ENCODE results near the gene DOK3.

DOK3 gene

DNA sequence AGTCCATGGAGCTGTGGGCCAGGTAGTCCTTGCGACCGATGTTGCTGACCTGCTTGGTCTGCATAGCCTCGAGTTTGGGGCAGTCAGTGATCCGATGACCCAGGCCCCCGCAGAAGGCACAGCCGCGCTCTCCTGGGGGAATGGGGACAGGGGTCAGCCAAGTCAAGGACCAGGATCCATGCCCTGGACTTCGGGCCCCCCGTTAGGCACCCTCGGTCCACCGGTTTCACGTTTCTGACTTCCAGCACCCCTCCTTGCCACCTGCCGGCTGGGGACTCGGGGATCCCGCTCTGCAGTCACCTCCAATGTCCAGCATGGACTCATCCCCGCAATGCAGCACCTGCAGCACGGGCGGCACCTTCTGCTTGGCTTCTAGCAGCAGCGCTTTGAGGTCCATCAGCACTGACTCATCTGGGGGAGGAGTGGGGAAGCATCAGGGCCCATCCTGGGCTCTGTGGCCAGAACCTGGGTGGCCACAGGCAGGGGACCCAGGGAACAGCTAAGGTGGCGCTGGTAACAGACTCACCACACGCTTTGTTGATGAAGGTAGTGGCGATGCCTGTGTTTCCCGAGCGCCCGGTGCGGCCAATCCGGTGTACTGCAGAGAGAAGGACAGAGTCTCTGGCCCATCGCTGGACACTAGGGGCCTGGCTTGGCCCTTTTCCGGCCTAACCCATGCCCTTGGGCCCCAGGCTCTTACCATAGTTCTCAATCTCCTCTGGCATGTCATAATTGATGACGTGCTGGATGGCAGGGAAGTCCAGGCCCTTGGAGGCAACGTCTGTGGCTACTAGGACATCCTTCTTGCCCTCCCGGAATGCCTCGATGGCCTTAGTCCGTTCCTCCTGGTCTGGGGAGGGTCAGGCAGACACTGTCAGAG, 2.4 kb upstream of the DOK3 start:
- no peak for DNase-seq

DNA sequence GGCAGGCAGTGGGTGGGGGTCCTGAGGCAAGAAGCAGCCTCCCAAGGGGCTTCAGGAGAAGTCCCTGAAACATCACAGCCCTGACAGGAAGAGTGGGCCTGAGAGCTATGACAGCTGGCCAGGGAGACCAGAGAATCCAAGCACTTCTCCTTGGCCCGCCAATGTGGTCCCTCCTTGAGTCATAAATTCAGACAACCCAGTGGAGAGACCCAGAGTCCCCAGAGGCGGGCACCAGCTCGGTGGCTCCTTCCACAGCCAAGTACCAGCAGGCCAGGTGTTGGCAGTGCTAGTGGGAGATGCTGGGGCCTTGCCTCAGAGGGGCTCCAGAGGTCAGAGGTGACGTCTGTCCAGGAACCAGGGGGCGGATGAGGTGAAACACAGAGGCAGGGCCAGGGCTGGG, 1.6 kb upstream of the DOK3 start:
- DNase-seq = no peak

- no peak for DNase-seq
Observed at GRCh38 chr5:177510567-177511053, 984 bp upstream of the DOK3 start.

DNA sequence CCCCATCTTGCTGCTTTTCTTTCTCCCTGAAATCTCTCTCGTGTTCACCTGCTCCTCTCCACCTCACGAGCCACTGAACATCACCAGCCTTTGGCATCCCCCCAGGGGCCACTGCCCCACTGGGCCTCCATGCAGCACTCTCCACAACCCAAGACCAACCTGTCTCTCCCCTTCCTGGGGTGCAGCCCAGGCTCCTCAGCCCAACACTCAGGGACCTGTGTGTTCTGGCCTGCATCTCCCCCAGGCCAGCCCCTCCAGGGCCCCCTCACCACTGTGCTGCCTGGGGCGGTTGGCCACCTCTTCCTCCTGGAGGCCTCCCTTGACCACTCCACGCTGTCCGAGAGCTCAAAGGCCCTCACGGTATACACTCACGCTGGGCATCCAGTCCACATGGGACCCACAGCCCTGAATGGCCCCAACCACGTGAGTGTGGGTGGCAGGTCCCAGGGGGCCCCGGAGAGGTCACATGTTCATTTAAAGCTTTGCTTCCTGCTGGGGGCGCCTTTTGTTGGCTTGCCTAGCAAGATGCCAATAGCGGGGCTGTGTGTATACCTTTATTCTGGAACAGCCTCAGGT, 453 bp upstream of the DOK3 start:
- DNase-seq = no peak

DNA sequence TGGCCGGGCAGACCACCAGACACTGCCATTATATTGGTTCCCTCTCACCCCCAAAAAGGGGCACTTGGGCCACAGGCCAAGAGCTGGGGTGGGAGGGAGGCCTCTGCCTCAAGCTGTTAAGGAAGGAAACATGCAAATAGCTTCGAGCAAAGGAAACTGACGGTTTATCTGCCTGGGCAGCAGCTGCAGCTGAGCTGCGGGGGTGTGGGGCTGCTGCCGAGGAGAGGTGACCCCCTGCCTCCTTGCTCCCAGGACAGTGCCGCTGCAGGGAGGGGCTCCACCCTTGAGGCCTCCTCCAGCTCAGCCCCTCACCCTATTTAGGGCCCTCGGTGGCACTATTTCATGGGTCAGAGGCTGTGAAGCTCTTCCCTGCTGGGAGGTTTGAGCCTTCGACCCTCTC, 789 bp downstream of the DOK3 start:
- no peak for DNase-seq

GRCh38 chr5:177508221-177508611, 1.4 kb downstream of the DOK3 start:
- DNase-seq = no peak

DNA sequence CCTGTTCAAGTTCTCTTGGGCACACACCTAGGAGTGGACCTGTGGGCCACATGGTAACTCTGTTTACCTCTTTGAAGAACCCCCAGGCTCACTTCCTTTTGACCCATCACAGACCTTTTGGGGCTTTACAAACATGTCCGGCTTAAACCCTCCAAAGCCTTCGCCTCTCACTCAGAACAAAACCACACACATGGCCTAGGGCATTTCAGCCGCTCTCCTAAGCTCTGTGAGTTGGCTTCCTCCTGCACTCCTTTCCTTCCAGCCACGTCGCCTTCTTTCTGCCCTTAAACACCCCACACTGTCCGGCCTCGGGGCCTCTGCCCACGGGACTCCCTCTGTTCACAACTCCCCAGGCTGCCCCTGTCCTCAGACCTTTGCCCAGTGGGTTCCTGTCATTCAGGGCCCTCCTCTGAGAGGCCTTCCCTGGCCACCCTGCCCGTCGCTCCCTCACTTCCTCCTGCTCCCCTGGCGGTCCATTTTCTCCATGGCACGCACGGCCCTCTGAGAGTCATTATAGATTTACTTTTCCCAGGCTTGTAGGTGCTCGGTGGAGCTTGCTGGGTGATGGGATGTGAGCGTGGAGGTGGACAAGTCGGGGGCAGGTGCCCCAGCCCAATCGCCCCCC, 1.9 kb downstream of the DOK3 start:
- no peak for DNase-seq

GRCh38 chr5:177507165-177507564, 2.5 kb downstream of the DOK3 start:
- no peak for DNase-seq

GRCh38 chr5:177505075-177505474, 4.6 kb downstream of the DOK3 start:
- DNase-seq = no peak

GRCh38 chr5:177504086-177505056, 5.3 kb downstream of the DOK3 start:
- DNase-seq = no peak

DNA sequence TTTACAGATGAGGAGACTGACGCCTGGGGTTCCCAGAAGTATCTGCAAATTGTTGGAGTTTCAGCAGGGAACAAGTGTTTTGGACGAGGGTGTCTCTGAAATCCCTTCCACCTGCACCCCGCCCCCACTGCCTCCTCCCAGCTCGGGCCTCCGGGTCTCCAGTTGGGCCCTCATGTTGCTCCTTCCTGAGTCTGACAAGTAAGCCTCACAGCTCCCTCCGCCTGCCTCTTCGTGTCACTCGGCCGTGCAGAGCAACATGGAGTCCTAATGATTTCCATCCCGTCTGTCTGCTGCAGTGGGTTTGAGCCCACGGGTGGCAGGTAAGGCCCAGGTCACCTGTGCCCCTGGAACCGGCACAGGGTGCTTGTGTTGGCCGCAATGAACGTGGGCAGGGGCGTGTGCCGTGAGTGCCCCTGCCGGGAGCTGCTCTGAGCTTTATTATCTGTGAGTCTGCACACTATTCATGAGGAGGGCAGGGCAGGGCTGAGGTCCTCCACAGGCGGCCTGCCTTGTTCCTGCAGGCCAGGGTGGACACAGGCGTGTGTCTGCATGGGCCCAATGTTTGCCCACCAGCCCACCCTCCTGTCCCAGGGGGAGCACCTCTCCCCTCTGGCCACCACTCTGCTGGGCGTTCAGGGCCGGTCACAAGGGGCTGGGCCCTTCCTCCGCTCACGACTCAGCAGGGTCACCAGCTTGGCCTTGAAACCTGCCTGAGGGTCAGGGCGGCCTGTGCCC, 6.1 kb downstream of the DOK3 start:
- no peak for DNase-seq

DNA sequence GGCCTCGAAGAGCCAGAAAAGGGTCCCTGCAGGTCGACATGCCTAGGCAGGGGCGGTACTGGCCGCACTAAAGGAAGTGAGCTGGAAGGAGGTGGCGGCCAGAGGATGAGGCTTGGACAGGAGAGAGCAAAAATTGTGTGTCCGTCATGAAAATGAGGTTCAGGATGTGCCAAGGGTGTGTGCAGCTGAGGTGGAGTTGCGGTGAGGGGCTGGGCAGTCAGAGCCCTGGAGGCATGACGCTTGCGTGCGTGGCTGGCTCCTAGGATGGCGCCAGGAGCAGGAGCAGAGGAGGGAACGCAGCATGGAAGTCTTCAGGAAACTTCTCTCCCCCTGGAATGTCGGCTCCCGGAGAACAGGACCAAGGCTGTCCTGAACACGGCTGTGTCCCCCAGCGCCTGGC, 6.7 kb downstream of the DOK3 start:
- no peak for DNase-seq

- DNase-seq = no peak
Observed at GRCh38 chr5:177501874-177502678, 7.5 kb downstream of the DOK3 start.

DNA sequence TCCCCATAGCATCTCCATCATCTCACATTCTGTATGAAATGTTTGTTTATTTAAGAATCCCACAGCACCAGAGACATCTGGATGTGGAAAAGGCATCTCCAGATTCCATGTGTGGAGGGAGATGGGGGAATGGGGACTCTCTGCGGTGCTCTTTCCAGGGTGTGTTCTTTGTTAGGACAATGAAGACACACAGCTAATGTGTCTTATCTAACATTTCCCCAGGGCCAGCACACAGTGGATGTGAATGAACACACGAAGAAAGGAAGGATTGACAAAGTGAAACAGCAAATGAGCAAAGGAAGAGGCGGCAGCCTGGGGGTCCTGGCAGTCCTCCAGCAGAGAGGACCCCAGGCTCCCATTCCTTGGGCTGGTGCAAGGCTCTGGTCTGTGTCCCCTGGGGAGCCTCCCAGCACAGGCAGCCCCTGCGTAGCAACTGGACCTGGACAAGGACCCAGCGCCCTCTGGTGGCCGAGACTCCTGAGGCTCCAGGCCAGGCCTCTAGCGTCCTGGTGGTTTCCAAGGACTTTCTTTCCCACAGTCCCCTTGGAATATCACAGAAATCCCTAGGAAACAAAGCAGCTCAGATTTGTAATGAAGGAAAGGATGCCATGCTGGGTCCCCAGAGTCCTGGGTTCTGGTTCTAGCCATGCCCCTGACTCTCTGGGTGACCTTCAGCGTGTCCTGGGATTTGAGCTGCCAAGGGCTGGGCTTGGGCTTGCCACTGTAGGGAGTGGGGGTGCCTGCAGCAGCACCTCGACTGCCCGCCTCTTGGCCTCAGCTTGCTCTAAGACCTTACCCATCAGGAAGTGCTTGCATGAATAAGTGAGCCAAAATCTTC, 8.7 kb downstream of the DOK3 start:
- peak; percentile 93 for DNase-seq

DNA sequence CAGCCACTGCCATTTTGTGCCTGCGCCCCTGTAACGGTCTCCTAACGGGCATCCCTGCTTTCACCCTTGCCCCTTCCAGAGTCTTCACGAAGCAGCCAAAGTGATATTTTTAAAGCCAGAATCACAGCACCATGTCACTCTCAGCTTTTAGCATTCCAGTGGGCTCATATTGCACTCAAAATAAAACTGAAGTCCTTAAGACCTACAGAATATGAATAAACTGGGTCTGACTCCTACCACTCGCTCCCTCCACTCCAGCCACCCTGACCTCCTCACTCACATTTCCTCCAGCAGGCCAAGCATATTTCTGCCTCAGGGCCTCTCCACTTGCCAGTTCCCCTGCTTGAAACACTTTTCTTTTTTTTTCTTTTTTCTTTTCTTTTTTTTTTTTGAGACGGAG, 9.8 kb downstream of the DOK3 start:
- no peak for DNase-seq

- no peak for DNase-seq
Observed at GRCh38 chr5:177498013-177498787, 11.4 kb downstream of the DOK3 start.

- DNase-seq = peak; percentile 97
Observed at GRCh38 chr5:177497292-177498012, 12.2 kb downstream of the DOK3 start, which contains the start of gene PDLIM7. PDLIM7 (minus strand) TSS chr5:177497604; CDS start chr5:177496512, 1,092 bp downstream.

GRCh38 chr5:177496727-177497291, 12.8 kb downstream of the DOK3 start:
- no peak for DNase-seq
